GM19043 (cell line): ENCODE results near the gene TM7SF2.

Experiments used
- ATAC-seq: cut with Tn5 transposase; IDR thresholded peaks from one replicate; pipeline ENCODE4 v1.9.1; 2021; ENCODE audit warnings: low read depth; ENCODE audit not compliant: unreplicated experiment

Gene TM7SF2

DNA sequence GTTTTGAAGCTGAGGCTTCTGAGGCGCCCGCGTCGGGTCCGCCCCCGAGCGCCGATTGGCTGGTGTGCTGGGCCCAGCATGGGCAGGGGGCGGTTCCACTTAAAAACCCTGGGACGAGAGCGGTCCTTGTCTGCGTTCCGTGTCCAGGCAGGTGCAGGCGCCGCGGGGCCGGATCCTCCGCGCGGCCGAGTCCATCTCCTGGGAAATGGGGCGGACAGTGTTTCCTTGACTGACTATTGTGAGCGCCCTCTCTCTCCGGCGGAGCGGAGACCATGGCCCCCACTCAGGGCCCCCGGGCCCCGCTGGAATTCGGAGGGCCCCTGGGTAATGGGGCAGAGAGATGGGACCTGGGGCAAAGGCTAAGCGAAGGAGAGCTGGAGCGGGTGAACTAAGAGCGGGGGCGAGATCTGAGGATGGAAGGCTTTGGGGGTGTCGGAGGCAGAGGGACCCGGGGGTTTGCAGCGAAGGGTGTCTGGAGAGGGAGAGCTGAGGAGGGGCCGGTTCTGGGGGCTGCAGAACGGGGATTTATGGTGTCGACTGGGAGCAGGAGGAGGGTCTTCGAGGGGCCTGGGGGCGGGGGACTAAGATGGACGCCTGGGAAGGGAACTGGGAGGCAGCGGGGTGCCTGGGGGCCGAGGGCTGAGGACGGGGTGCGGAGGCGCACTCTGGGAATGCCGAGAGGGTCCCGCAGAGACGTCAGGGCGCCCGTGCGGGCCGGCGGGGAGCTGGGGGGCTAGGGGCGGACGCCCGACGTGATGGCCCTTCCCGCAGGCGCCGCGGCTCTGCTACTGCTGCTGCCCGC, at the start of gene TM7SF2:
TSS of gene TM7SF2 (plus strand) at position 129 of the 802 bp plus-strand sequence. CDS start at position 273, 144 bp downstream.
- peak; percentile 57 for ATAC-seq

DNA sequence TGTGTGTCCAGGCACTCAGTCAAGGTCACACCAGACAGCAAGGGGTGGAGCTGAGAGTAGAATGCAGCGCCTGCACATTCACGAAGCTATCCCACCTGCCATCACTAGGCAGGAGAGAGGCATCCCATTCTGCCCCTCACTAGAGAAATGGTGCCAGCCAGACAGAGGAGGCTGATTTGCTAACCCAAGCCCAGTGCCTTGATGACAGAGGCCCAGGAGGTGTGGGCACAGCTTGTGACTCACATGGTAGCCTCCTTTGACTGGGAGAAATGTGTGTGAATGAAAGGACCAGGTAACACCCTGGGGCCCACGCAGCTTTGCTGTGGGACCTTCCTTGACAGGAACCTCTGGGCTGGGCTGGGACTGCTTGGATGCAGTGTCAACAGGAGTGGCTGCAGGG, 48.1 kb upstream of the TM7SF2 start:
- ATAC-seq = no peak

DNA sequence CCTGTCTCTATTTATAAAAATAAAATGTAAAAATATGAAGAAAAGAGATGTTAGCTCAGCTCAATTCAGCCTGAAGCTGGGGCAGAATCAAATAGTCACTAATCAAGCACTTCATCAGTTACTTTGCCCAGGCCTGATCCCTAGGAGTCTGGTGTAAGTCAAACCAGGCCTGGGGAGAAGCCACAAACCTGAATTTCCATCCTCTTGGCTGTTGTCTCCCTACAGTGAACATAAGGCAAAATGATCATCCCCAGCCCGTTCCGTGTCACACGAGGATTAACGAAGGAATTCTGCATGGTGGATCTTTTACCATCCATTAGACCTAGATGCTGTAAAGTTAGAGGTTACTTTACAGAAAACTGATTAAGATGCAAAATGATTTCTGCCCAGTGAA, 46.8 kb upstream of the TM7SF2 start:
- ATAC-seq = no peak

DNA sequence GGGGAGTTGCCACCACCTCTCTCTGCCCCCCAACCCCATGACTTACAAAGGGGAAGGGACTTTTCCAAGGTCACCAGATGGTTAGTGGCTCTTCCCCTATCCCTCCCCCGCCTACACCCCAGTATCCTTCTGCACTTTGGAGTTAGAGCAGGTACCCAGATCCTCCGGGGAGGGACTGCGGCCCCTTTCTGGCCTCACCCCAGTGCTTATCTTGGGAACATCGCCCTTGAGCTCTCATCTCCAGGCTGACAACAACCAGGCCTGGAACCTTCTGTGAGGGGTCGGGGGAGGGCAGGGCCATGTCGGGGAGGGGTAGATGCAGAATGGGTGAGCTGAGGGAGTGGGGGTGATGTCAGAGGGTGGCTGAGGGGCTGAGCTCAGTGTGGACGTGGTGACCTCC, 45.8 kb upstream of the TM7SF2 start:
- no peak for ATAC-seq

DNA sequence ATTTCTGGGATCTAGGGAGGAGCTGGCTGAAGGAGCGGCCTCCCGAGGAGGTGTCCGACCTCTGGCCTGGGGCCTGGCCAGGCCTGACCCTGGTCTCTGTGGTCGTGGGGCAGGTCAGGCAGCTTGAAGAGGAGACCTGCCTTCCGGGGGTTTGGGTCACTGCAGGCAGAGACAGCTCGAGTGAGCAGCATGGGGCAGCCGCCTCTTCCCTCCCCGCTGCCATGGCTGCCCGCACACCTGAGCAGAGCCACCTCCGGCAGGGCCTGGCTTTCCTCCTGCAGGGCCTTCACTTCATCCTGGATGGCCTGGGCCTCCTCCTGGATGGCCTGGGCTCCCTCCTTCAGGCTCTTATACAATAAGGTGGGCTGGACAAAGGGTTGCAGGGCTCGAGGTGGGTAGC, 45.4 kb upstream of the TM7SF2 start:
- no peak for ATAC-seq

DNA sequence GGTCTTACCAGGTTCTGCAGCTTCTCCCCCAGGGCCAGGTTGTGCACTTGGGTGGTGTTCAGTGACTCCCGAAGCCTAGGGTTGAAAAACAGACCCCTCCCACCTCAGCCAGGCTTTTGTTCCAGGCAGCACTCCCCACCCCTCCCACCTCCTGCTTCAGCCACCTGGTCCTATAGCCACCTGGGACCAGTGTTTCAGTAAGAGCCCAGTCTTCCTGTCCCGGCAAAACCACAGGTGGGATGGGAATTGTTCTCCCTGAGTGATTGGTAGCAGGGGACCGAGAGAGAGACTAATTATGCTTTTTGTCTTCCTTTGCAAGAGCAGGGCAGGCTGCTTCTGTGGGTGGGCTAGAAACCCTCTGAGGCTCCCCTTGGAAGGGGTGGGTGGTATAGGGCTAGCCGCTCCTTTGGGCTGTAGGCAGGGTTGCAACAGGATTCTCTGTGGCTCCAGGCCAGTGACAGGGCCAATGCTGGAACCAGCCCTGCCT, 44.8 kb upstream of the TM7SF2 start:
- ATAC-seq = no peak

DNA sequence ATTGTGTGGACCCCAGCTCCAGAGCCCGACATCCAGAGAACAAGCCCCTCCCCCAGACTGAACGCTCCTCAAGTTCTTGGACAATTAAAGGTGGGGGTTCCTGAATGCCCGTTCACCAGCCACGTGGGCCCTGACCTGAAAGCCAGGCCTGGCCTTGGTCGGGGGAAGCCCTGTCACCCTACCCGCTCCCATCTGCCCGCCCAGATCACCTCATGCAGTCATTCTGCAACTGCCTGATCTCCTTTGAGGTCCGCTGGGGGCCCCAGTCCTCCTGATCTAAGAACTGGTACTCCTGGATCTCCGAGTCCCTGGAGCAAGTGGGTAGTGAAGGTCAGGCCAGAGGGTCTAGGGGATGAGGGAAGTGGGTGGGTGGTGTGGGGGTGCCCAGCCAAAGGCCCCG, 44.2 kb upstream of the TM7SF2 start:
- ATAC-seq = no peak

DNA sequence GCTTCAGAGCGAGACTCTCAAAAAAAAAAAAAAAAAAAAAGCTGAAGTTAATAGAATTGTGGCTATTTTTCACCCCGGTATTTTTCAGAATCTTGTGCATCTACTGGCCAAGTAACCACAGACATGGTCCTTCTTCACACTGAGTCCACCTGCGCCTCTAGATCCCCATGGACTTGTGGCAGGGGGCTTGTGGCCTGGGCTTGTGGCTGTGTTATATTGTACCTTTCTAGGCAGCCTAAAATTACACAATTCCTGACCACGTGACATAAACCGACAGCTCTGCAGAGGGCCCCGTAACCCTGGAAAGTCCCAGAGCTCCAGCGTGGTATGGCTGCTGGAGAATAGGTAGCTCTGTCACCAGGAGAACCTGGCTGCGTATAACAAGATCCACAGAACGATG, 42.5 kb upstream of the TM7SF2 start:
- no peak for ATAC-seq

DNA sequence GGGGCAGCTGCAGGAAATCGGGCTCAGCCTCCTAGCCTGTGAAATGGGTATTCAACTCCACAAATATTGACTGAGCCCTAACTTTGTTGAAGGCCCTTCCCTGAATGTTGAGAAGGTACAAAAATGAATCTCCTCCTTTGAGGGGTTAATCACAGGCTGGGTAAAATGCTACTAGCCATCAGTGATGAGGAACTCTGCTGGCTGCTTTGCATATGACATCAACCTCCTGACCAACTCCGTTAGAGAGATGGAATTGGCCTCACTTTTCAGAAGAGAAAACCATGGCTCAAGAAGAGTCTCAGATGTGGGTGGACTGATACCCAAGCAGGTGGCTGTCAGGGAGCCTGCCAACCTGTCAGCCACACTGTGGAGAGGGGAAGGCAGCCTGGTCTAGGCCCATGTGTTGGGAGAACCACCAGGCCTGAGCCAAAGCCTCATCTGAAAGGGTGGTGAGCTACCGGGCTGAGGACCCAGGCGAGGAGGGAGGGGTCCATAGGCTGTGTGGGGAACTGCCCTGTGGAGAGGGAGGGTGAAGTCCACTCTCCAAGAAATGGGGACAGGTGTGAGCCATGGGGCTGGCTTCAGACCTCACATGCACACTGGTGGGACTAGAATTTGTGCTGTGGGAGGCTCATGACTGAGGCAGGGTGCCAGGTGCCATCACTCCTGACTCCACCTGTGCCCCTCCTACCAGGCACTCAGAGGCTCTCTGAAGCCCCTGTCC, 39.6 kb upstream of the TM7SF2 start:
- ATAC-seq = no peak

DNA sequence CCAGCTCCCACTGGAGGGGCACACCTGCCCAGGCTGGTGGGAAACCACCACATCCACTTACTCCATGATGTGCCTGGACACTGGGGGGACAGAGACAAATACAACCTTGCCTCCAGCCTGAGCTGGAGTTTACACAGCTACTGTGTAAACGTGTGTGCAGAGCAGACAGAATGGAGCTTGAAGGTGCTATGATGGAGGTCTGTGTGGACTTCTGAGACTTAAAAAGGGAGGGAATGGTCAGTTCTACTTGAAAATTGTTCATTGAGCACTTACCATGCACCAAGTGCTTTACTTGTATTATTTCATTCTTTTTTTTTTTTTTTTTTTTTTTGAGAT, 39.1 kb upstream of the TM7SF2 start:
- ATAC-seq = no peak

DNA sequence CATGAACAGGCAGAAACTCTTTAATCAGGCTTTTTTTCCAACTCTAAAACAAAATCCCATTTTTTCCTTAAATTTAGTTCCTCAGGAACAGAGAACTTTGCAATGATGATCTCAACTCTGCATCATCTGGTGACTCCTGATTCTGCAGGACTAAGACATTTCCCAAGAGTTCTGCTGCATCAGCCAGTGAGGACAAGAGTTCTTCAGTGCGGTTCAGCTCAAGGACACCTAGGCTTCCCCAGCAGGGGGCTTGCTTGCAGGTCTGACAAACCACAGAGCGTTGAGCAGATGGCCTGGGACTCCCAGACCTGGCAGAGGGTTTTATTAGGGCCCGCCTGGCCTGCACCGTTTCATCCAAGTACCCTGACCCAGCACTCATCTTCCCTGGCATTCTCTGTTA, 34.2 kb upstream of the TM7SF2 start:
- ATAC-seq = no peak

DNA sequence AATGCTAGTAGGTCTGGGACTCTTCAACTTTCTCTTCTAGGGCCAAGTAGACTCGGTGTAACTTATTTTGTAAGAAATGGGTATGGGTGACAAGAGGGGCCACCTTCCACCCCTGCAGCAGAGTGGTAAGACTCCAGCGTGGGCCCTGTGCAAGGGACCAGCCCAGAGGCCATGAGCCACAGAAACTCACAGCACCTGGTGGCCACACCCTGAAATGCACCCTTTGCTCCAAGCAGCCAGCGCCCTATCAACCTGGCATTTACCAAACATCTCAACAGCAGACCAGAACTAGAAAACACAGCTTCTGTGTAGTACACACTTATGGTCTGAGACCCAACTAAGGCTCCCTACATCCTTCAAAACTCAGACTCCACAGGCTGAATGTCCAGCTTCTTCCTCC, 33.5 kb upstream of the TM7SF2 start:
- ATAC-seq = no peak

DNA sequence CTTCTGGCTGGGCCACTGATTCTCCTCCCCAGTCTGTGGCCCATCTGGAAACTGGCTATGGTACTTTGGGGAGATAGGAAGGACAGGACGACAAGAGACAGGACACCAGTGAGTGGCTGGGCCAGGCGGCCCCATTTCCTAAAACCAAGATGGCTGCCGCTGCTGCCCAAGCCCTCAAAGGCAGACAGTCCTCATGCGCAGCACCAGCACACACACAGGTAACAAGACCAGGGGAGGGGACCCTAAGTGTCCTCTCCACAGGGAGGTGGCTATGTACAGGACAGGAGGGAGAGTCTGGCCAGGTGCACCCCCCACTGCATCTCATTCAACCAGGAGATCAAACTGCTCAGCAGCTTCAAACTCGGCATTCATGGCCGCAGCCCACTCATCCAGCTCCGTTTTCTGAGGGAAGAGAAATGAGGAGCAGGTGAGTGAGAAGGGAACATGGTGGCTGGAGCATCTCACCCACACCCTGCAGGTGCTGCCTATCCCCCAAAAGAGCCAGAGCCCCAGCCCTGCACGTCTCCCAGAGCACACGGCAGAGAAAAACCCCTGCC, 32.8 kb upstream of the TM7SF2 start:
- no peak for ATAC-seq

DNA sequence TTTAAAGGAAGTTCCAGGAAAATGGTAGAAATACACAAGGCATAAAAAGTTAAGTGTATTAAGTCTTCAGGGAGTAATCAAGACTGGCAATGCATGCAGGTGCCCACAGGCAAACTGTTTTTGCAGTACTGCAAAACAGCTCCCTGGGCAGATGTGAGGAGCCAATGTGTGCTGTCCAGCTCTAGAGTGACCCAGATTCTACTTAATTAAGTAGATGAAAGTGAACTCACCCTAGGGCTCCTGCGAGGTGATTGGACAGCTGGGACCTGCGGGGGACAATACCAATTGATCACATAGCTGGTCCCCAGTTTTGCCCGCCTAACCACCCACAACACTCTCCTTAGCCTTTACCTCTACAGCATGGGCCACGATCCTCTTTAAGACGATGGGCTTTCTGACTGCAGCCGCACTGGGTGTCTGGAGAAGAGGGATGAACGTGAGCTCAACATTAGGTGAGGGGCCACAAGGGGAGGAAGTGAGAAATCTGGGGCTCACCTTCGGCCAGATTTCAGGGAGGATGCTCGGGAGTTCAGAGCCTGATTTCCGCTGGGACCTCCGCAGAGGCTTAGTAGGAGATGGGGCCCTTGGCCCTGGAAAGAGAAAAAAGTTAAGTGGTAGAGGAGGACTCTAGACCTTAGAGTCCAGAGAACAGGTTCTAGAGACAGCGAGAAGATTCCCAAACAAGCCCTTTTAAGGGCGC, 28.4 kb upstream of the TM7SF2 start:
- no peak for ATAC-seq

DNA sequence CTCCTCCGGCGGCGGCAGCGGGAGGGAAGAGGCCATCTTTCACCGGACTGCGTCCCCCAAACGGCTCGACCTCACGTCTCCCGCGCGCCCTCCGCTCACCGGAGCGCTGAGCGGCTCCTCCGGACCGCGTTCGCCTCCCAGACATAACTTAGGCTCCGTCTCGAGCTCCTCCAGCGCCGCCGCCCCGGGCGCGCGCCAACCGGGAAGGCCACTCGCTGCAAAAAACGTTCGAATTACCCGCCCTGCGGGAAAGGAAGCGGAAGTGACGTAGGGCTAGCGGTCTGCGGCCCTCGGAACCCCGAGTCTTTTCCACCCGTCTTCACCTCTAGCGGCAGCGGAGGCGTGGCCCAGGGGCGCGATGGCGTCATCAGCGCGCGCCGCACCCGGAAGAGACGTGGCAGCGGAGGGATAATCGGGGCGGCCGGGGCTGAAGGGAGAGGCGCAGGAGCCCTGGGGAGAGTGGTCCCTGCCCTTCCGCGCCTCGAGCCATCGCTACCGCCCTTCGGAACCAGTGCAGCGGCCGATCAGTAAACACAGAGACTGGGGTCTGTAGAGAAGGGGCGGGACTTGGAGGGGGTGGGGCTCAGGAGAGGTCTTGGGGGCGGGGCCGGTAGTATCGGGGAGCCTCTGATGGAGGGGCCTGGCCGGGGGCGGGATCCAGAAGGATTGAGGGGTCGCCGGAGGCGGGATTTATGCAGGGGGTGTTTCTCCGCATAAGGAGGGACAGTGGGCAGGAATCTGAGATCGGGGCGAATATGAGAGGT, 27.7 kb upstream of the TM7SF2 start, which contains the start of the genes CDCA5 and ZFPL1:
TSS of gene CDCA5 (minus strand) at position 207 of the 764 bp plus-strand sequence. CDS start at position 145, 62 bp downstream.
TSS of gene ZFPL1 (plus strand) at position 389 of the 764 bp plus-strand sequence. CDS start 477 bp downstream, outside the sequence.
- ATAC-seq = peak; percentile 77

DNA sequence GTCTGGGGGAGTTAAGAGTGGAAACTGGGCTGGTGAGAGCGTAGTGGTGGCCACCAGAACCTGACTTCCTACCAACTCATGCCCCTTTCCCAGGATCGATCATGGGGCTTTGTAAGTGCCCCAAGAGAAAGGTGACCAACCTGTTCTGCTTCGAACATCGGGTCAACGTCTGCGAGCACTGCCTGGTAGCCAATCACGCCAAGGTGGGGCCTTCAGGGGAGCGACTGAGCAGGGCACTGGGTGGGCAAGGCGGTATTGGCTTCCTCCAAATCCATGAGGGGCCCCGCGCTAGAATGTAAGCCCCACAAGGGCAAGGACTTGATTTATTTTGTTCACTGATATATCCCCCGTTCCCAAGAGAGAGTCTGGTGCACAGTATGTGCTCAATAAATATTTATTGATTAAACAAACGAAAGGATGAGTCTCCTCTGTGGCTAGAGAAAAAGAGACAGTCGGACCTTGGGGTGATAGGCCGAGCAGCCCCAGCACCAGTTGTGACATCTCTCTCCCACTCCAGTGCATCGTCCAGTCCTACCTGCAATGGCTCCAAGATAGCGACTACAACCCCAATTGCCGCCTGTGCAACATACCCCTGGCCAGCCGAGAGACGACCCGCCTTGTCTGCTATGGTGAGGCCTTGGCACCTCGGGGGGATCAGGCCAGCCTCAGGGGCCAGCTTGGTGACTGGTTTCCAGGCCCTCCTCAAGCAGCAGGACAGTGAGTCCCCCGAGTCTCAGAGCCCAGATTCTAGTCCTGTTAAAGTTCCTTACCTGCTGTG, 26.9 kb upstream of the TM7SF2 start:
- no peak for ATAC-seq

DNA sequence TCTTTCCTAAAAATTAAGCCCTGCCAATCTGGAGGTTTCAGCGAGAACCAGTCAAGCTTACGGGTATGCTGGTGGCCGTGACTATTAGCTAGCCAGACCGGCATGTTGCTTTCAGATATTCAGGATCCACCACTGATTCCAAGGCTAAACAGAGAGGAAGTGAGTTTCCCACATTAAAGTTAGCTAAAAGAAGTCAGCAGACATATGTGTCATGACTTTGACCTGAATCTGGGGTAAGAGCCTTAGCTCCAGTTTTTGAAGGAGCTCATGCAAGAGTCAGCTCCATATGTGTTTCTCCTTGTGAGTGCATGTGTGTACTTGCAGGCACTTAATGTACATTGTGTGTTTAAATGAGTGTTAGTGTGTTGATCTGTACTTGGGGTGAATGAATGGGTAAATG, 26.2 kb upstream of the TM7SF2 start:
- ATAC-seq = no peak

DNA sequence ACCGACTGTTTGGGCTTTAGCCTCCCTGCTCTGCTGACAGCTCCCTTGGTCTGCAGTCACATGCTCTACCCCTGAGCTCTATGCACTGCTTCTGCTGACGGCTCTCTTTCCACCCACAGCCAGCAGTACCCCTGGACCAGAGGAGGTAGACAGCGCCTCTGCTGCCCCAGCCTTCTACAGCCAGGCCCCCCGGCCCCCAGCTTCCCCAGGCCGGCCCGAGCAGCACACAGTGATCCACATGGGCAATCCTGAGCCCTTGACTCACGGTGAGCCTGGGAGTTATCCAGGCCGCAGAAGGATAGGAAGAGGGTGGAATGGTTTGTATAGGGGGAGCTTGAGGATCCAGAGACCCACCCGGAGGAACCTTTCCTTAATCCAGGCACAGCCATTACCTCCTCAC, 24.9 kb upstream of the TM7SF2 start:
- ATAC-seq = no peak

DNA sequence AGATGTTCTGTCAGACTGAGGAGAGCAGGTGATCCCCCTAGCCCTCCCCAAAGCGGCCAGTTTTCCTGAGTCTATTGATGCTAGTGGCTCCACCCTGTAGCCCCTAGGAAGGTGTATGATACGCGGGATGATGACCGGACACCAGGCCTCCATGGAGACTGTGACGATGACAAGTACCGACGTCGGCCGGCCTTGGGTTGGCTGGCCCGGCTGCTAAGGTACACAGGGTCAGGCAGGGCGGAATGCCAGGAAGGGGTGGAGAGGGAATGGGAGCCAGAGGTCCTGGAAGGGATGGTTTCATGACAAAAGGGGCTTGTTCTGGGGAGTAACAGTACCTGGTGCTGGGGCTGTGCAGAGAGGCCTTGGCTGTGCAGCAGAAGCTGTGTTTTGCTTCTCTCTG, 24.5 kb upstream of the TM7SF2 start:
- no peak for ATAC-seq
